Suprapubic skin (tissue), 4 donors: Measurements from ENCODE around the gene SLC25A39. TPM values are rescaled to one million over a fixed set of nuclear protein-coding genes. Genes with fewer than 3 reads are reported as not detected.
"Not testable (repeated sequence)": the region's sequence is repeated elsewhere in the genome, so short reads cannot be mapped to it uniquely, and the experiment has no call there.

ENCODE experiments used
- DNase-seq, 2 donors: peaks; one replicate each; pipeline ENCODE4 v3.0.0-alpha.2; 2019; ENCODE audit warnings: low spot score in 2 of 2
- H3K27ac ChIP-seq: fragments of 200-600 bp; sonication (generic); one replicate; pipeline ENCODE4 v1.5.1; 2019
- H3K27me3 ChIP-seq: fragments of 200-600 bp; sonication (generic); one replicate; pipeline ENCODE4 v1.5.1; 2019
- H3K36me3 ChIP-seq: fragments of 200-600 bp; sonication (generic); one replicate; pipeline ENCODE4 v1.5.1; 2019
- H3K4me1 ChIP-seq: fragments of 200-600 bp; sonication (generic); one replicate; pipeline ENCODE4 v1.5.1; 2019
- H3K4me3 ChIP-seq: fragments of 200-600 bp; sonication (generic); one replicate; pipeline ENCODE4 v1.5.1; 2019; ENCODE audit warnings: mild to moderate bottlenecking
- H3K9me3 ChIP-seq: fragments of 200-600 bp; sonication (generic); one replicate; pipeline ENCODE4 v1.5.1; 2019
- EP300 ChIP-seq: sonication (generic); formaldehyde crosslinking; IDR thresholded peaks from one replicate; pipeline ENCODE4 v1.6.1; 2017; ENCODE audit warnings: antibody characterized with exemption
- POLR2A ChIP-seq, 2 donors: fragments of 450-650 bp; IDR thresholded peaks; one replicate each; pipeline ENCODE4 v1.6.1; 2017; ENCODE audit warnings: antibody characterized with exemption in 2 of 2, mild to moderate bottlenecking in 2 of 2, moderate library complexity in 2 of 2
- POLR2AphosphoS5 ChIP-seq, 3 donors: sonication (generic); formaldehyde crosslinking; IDR thresholded peaks; one replicate each; pipeline ENCODE4 v1.6.1; 2017; ENCODE audit warnings: antibody characterized with exemption in 3 of 3
- WGBS: methylation state at CpG from one replicate; pipeline ENCODE4 v1.1.5; 2018; 5-methylcytosine and 5-hydroxymethylcytosine counted together
- total RNA-seq, 4 donors: library from RNA; depleted of rRNA; stranded (reverse); fragments of >200 nt; gene quantifications; one replicate each; pipeline ENCODE4 v1.1.0, GENCODE V29; 2016
- TF ChIP-seq, protein P1 (sequence below), 2 donors: fragments of 200-600 bp in 1 of 2; fragments of 450-650 bp in 1 of 2; sonication (generic) in 1 of 2; IDR thresholded peaks; one replicate each; pipeline ENCODE4 v1.5.1; 2016 to 2019; ENCODE audit warnings: antibody characterized with exemption in 2 of 2, mild to moderate bottlenecking in 1 of 2, moderate library complexity in 1 of 2

Gene SLC25A39
- total RNA-seq, 4 donors from 2014 or later, result 94.9 to 132 (median 111) TPM

DNA sequence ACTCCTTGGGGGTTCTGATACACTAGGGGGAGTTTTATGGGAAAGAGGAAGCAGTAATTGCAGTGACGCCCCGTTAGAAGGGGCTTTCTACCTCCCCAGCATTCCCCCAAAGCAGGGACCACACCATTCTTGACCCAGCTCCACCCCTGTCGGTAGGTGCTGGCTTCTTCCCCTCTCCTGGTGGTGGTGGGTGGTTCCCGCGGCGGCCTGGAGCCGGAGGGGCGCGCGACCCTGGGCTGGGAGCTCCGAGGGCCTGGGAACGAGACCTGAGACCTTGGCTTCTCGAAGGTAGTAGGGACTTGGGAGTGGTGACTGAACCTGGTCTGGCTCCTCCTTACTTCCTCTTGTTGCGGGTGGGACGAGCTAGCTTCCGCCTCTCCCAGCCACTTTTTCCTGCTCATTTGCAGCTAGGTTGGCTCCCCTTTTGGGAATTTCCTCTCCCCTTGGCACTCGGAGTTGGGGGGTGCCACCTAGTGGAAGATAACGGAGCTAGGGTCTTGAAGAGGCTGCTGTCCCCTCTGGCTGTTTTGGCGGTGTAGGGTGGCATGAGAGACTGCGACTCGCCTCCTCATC, 20.9 kb upstream of the SLC25A39 start:
- Histone ChIP-seq H3K36me3 (peaks cover 18% of the 10 kb centered on the region), H3K4me1 (peaks cover 57% of the 10 kb centered on the region), H3K4me3 (peak overlapping the region; percentile 85), H3K27ac (peak overlapping the region; percentile 89), H3K27me3 (no peaks in the 10 kb centered on the region), H3K9me3 (no peaks in the 10 kb centered on the region)
- TF ChIP-seq, protein P1, sequence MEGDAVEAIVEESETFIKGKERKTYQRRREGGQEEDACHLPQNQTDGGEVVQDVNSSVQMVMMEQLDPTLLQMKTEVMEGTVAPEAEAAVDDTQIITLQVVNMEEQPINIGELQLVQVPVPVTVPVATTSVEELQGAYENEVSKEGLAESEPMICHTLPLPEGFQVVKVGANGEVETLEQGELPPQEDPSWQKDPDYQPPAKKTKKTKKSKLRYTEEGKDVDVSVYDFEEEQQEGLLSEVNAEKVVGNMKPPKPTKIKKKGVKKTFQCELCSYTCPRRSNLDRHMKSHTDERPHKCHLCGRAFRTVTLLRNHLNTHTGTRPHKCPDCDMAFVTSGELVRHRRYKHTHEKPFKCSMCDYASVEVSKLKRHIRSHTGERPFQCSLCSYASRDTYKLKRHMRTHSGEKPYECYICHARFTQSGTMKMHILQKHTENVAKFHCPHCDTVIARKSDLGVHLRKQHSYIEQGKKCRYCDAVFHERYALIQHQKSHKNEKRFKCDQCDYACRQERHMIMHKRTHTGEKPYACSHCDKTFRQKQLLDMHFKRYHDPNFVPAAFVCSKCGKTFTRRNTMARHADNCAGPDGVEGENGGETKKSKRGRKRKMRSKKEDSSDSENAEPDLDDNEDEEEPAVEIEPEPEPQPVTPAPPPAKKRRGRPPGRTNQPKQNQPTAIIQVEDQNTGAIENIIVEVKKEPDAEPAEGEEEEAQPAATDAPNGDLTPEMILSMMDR (IDR thresholded peaks at IDR 0.05), result peak in 1 of 2 donors; percentile 29
- no peak for TF ChIP-seq EP300
- DNase-seq, result peak; percentile 74 to 80
- 0% methylated on average over 19 of the region's 21 CpGs for WGBS

DNA sequence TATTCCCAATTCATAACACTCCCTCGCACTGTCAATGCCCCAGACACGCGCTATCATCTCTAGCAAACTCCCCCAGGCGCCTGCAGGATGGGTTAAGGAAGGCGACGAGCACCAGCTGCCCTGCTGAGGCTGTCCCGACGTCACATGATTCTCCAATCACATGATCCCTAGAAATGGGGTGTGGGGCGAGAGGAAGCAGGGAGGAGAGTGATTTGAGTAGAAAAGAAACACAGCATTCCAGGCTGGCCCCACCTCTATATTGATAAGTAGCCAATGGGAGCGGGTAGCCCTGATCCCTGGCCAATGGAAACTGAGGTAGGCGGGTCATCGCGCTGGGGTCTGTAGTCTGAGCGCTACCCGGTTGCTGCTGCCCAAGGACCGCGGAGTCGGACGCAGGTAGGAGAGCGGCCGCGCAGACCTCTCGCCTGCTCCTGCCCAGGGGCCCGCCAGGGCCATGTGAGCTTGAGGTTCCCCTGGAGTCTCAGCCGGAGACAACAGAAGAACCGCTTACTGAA, 20.4 kb upstream of the SLC25A39 start, which contains the start of gene GRN:
GRN (plus strand) TSS at position 364 of the 515 bp plus-strand sequence. CDS start 3,863 bp downstream, outside the sequence.
- peaks cover 63% of the 10 kb centered on the region for H3K4me1 ChIP-seq
- peak within 1 kb of the TSS; percentile 89 for H3K27ac ChIP-seq
- peak within 1 kb of the TSS; percentile 85 for H3K4me3 ChIP-seq
- 1% methylated on average over 16 of the region's 26 CpGs for WGBS
- TF ChIP-seq EP300 (no peak), POLR2A (IDR thresholded peaks at IDR 0.05) (peak in 1 of 2 donors; percentile 65), POLR2AphosphoS5 (IDR thresholded peaks at IDR 0.05) (peak in 2 of 3 donors; percentile 16 to 81)
- no peaks in the 10 kb centered on the region for H3K9me3 ChIP-seq
- H3K27me3 ChIP-seq, result no peaks in the 10 kb centered on the region
- peak; percentile 97 for DNase-seq
- H3K36me3 ChIP-seq, result peaks cover 12% of the 10 kb centered on the region

DNA sequence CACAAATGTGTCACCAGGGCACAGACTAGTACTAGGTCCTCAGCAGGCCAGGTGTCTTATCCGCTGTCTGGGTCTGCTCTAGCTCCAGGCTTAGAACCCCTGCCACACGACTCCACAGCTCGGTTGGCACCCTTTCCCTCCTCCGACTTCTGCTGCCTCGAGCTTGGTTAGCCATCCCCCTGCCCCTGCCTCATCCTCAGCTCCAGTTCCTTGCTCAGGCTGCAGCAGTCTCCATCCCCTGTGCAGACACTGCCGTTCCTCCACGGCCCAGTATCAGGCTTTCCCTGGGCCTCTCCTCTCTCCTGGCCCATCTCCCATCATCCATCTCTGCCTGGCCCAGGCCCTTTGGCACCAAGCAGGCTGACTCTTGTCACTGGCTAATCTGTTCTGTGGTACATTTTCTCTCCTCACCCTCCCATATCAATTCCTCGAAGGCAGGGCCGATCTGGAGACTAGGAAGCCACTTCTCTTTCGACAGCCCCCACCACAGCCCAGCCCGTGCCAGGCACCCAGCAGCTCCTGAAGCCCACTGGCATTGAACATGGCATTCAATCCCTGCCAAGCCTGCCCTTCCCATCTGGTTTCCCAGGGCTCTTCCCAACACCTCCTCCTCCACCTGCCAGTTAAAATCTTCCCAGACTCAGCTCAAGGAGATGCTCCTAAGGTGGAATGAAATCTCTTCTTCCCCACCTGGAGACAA, 19.0 kb upstream of the SLC25A39 start:
- Histone ChIP-seq H3K36me3 (no peaks in the 10 kb centered on the region), H3K27me3 (no peaks in the 10 kb centered on the region), H3K27ac (peak overlapping the region; percentile 34), H3K4me1 (peaks cover 62% of the 10 kb centered on the region), H3K9me3 (no peaks in the 10 kb centered on the region), H3K4me3 (no peak overlapping the region)
- TF ChIP-seq, protein P1 (IDR thresholded peaks at IDR 0.05), result no peak
- TF ChIP-seq EP300, result no peak
- no peak for TF ChIP-seq POLR2AphosphoS5 (IDR thresholded peaks at IDR 0.05)
- no peak for TF ChIP-seq POLR2A (IDR thresholded peaks at IDR 0.05)
- DNase-seq, result peak; percentile 57 to 71
- 51% methylated on average over 11 of the region's 11 CpGs for WGBS

DNA sequence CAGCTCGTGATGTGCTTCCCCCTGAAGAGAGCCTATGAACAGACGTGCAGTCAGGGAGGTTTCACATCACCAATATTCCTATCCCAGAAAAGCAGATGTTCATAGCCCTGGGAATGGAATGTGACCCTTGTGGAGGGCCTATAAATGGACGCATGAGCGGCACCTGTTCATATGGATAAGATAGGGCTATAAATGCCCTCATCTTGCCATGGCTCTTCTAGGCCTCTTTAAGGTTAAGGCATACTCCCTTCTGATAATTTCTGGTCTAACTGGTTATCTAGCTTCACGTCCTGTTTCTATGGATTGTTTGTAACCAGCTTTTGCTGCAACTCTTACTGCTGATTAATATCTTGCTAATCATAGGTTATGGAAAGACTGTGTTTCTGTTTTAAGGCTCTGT, 15.9 kb upstream of the SLC25A39 start:
- Histone ChIP-seq H3K4me1 (peaks cover 36% of the 10 kb centered on the region), H3K27ac (peak overlapping the region; percentile 27)
- H3K36me3 ChIP-seq, H3K27me3 ChIP-seq, H3K9me3 ChIP-seq, H3K4me3 ChIP-seq, DNase-seq: not testable (repeated sequence)
- WGBS, result 60% methylated on average over 5 of the region's 5 CpGs

DNA sequence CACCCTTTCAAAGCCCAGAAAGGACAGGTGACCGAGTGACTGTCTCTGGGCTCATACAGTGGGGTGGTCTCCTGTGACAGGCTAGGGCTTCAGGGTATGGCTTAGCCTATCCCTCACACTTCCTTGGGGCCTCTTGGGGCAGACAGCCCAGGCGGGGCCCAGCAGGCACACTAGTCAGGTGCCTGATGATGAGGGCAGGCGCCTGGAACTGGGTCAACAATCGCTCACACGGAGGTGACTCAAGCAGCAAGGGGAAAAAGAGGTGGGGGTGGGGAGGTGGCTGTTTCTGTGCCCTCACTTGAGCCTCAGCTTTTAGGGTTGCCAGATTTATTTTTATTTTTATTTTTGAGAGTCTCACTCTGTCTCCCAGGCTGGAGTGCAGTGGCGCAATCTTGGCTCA, 14.1 kb upstream of the SLC25A39 start:
- Histone ChIP-seq H3K27ac (no peak overlapping the region), H3K4me3 (no peak overlapping the region), H3K9me3 (no peaks in the 10 kb centered on the region), H3K36me3 (no peaks in the 10 kb centered on the region), H3K27me3 (no peaks in the 10 kb centered on the region), H3K4me1 (peaks cover 28% of the 10 kb centered on the region)
- TF ChIP-seq POLR2AphosphoS5 (IDR thresholded peaks at IDR 0.05) (no peak), POLR2A (IDR thresholded peaks at IDR 0.05) (no peak), EP300 (no peak)
- TF ChIP-seq, protein P1 (IDR thresholded peaks at IDR 0.05), result no peak
- peak in 1 of 2 donors; percentile 59 for DNase-seq
- 43% methylated on average over 6 of the region's 6 CpGs for WGBS

DNA sequence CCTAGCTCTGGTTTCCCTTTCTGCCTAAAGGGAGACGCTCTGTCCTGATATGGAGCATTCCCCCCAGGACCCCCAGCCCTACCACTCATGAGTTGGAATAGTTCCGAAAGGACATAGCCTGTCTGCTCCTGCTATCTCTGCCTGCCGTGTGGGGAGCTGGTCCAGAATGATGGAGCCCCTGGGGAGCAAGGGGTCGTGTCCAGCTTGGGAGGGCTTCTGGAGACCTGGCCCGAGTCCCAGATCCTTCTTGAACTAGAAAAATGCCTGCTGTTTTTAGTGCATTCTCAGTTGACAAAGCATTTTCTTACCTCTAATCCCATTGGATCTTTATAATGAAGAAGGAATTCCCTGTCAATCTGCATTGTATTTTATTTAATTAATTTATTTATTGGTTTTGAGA, 11.3 kb upstream of the SLC25A39 start:
- 44% methylated on average over 5 of the region's 5 CpGs for whole genome bisulfite sequencing
- peaks cover 35% of the 10 kb centered on the region for H3K4me1 ChIP-seq
- no peak overlapping the region for H3K4me3 ChIP-seq
- H3K27ac ChIP-seq, result no peak overlapping the region
- no peaks in the 10 kb centered on the region for H3K9me3 ChIP-seq
- TF ChIP-seq POLR2AphosphoS5 (IDR thresholded peaks at IDR 0.05) (no peak), EP300 (no peak), POLR2A (IDR thresholded peaks at IDR 0.05) (no peak)
- TF ChIP-seq, protein P1 (IDR thresholded peaks at IDR 0.05), result no peak
- DNase-seq, result no peak
- no peaks in the 10 kb centered on the region for H3K27me3 ChIP-seq
- no peaks in the 10 kb centered on the region for H3K36me3 ChIP-seq
